ENCODE data around the gene KIF26B. TPM values are rescaled to one million over a fixed set of nuclear protein-coding genes. Genes with fewer than 3 reads are reported as not detected.

Gene KIF26B
- total RNA-seq, 1 donor from 2014 or later: 0.49 TPM

DNA sequence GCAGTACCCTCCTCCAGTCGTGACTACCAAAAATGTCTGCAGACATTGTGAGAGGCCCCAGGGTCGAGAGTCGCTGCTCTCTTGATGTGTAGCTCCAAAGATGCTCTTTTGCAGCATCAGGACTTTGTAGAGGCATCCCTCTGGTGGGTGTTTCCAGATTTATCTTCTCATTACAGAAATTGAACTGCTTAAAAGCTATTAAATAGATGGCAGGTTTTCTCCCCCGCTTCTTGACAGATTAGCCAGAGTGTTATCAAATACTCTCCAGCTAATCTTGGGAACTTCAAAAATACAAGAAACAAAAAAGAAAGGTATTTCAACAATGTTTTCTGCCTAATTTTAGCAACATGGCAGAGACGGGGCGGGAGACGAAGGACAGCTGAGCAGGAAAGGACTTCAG lies 265.2 kb downstream of the KIF26B start:
- TF ChIP-seq, protein P1, sequence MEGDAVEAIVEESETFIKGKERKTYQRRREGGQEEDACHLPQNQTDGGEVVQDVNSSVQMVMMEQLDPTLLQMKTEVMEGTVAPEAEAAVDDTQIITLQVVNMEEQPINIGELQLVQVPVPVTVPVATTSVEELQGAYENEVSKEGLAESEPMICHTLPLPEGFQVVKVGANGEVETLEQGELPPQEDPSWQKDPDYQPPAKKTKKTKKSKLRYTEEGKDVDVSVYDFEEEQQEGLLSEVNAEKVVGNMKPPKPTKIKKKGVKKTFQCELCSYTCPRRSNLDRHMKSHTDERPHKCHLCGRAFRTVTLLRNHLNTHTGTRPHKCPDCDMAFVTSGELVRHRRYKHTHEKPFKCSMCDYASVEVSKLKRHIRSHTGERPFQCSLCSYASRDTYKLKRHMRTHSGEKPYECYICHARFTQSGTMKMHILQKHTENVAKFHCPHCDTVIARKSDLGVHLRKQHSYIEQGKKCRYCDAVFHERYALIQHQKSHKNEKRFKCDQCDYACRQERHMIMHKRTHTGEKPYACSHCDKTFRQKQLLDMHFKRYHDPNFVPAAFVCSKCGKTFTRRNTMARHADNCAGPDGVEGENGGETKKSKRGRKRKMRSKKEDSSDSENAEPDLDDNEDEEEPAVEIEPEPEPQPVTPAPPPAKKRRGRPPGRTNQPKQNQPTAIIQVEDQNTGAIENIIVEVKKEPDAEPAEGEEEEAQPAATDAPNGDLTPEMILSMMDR (IDR thresholded peaks at IDR 0.05): no peak
- no peak for TF ChIP-seq POLR2A (IDR thresholded peaks at IDR 0.05)
- TF ChIP-seq POLR2AphosphoS5 (IDR thresholded peaks at IDR 0.05; ENCODE audit: insufficient read depth in 1 of 2, low read depth in 1 of 2): no peak
- intact Hi-C loops (cut with DNase I): no loop called here
- Histone ChIP-seq H3K4me1 (no peaks in the 10 kb centered on the region), H3K36me3 (no peaks in the 10 kb centered on the region), H3K9me3 (no peaks in the 10 kb centered on the region), H3K4me3 (no peak overlapping the region), H3K27me3 (no peaks in the 10 kb centered on the region), H3K27ac (no peak overlapping the region)
- no peak for DNase-seq (ENCODE audit: extremely low spot score in 2 of 2)

DNA sequence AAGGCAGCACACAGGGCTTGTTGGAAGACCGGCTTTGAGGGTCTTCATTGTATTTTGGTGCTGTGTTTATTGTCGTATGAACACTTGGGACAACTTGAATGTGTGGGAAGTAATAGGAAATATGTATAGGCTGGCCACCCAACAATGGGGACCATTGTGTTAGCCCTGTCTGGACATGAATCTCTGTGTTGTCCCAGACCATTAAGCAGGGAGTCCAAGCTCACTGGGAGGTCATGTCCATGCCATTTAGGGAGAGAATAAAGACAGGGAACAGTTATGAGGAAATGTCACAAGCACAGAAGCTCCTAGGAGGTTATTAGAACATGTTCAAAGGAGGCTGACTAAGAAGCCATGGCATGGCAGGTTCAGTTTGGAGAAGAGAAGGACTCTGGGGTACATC lies 266.1 kb downstream of the KIF26B start:
- H3K36me3 ChIP-seq: no peaks in the 10 kb centered on the region
- H3K27me3 ChIP-seq: no peaks in the 10 kb centered on the region
- H3K27ac ChIP-seq: no peak overlapping the region
- H3K9me3 ChIP-seq: no peaks in the 10 kb centered on the region
- no peak for TF ChIP-seq POLR2A (IDR thresholded peaks at IDR 0.05)
- no peak for TF ChIP-seq POLR2AphosphoS5 (IDR thresholded peaks at IDR 0.05; ENCODE audit: insufficient read depth in 1 of 2, low read depth in 1 of 2)
- TF ChIP-seq, protein P1 (IDR thresholded peaks at IDR 0.05): no peak
- no peak overlapping the region for H3K4me3 ChIP-seq
- intact Hi-C loops (cut with DNase I): no loop called here
- DNase-seq (ENCODE audit: extremely low spot score in 2 of 2): no peak
- no peaks in the 10 kb centered on the region for H3K4me1 ChIP-seq

DNA sequence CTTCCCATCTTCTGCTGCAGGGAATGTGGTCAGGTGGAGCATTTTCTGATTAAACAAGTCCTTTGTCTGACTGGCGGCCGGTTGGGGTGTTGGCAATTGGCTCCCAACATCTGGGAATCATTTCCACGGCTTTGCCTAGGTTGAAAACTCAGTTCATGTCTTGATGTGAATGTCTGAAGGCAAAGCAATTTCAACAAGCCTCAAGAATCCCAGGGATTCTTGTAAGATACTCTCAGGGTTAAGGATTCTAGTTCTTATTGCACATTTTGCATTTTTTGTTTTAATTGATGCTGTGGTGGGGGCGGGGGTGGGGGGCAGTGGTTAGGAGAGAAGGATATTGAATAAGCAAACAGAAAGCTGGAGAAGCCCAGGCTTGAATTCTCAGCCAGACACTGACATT lies 273.9 kb downstream of the KIF26B start:
- no peaks in the 10 kb centered on the region for H3K36me3 ChIP-seq
- H3K27me3 ChIP-seq: no peaks in the 10 kb centered on the region
- no peak overlapping the region for H3K27ac ChIP-seq
- no peak for DNase-seq (ENCODE audit: extremely low spot score in 2 of 2)
- H3K4me3 ChIP-seq: no peak overlapping the region
- intact Hi-C loops (cut with DNase I): no loop called here
- no peaks in the 10 kb centered on the region for H3K4me1 ChIP-seq
- no peaks in the 10 kb centered on the region for H3K9me3 ChIP-seq
- TF ChIP-seq POLR2A (IDR thresholded peaks at IDR 0.05): no peak
- TF ChIP-seq, protein P1 (IDR thresholded peaks at IDR 0.05): no peak
- TF ChIP-seq POLR2AphosphoS5 (IDR thresholded peaks at IDR 0.05; ENCODE audit: insufficient read depth in 1 of 2, low read depth in 1 of 2): no peak

DNA sequence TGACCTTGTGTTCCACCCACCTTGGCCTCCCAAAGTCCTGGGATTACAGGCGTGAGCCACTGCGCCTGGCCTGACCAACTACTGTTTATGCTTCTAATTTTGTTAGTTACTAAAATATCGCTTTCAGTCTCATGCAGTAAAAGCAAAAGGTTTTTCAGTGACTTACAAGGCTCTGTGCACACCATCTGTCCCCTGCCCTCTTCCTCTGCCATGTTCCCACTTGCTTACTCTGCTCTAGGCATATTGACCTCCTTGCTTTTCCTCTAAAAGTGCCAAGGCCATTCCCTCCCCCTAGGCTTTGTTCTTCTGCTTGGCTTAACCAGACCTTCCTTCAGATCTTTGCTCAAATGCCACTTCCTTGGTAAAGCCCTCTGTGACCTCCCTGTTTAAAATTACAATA lies 276.9 kb downstream of the KIF26B start:
- Histone ChIP-seq H3K27ac (no peak overlapping the region), H3K4me3 (no peak overlapping the region), H3K36me3 (no peaks in the 10 kb centered on the region), H3K4me1 (no peaks in the 10 kb centered on the region), H3K9me3 (no peaks in the 10 kb centered on the region), H3K27me3 (no peaks in the 10 kb centered on the region)
- TF ChIP-seq, protein P1 (IDR thresholded peaks at IDR 0.05): no peak
- TF ChIP-seq POLR2AphosphoS5 (IDR thresholded peaks at IDR 0.05; ENCODE audit: insufficient read depth in 1 of 2, low read depth in 1 of 2) (no peak), POLR2A (IDR thresholded peaks at IDR 0.05) (no peak)
- intact Hi-C loops (cut with DNase I): no loop called here
- no peak for DNase-seq (ENCODE audit: extremely low spot score in 2 of 2)

DNA sequence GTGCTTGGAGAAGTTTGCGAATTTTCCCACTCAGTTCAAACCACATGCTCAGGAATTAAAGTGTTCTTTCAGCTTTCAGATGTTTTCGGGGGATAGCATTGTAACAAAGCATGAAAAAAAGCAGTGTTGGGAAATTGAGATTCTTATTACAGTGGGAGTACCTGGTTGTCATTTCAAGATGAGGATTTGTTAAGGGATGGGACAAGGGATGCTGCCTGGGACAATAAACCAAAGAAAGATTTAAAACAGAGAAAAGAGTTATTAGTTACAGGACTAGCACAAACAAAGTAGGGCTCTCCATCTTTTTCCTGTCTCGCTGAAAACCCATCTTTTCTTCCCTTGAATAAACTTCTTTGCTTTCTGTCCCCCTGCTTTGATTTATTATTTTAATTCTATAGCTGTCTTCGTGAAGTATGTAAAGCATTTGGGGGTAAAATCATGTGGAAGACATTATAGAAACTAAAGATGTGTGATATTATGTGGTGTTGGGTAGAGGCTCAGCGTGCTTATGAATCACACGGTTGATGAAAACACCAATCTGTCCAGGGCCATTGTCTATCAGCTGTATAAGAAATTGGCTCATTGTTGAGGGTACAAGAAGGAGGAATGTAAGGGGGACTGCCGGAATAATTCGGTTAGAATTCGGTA lies 277.6 kb downstream of the KIF26B start:
- intact Hi-C loops (cut with DNase I): no loop called here
- TF ChIP-seq, protein P1 (IDR thresholded peaks at IDR 0.05): no peak
- TF ChIP-seq POLR2AphosphoS5 (IDR thresholded peaks at IDR 0.05; ENCODE audit: insufficient read depth in 1 of 2, low read depth in 1 of 2): no peak
- no peak for TF ChIP-seq POLR2A (IDR thresholded peaks at IDR 0.05)
- no peak for DNase-seq (ENCODE audit: extremely low spot score in 2 of 2)

More for the DNA sequence above, 277.6 kb downstream of the KIF26B start:
- Histone ChIP-seq H3K4me1 (no peaks in the 10 kb centered on the region), H3K36me3 (no peaks in the 10 kb centered on the region), H3K27me3 (no peaks in the 10 kb centered on the region), H3K27ac (no peak overlapping the region), H3K9me3 (no peaks in the 10 kb centered on the region), H3K4me3 (no peak overlapping the region)
